Measurements from ENCODE around the gene MOG.
A peak's percentile ranks its signal among the peaks of the same experiment; 100 is the strongest.

The MOG gene

DNA sequence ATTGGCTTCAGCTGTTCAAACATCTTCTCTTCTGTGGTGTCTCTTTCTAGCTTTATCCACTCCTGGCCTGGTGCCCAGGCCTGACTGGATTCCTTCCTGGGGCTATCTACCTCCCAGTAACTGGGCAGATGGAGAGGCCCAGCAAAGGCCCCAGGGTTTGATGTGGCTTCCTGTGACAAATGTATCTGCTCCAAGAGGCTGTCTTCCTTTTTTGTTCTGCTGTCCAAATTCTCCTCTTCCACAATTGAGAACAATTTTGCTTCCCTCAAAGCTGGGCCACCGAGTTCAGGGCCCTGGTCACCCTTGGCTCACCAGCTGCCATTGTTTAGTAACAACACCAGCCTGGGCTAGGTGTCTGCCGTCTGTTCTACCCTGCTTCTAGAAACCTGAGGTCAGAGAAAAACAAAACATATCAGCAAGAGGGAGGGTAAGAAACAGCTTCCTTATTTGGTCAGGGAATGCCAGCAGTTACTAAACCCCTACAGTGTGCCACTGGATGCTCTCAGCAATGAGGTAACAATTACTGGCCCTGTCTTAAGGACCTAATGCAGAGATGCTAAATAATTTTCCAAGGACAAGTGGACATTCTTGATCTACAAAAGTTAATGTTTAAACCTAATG, 20.2 kb downstream of the MOG start:
- DNase-seq (ENCODE audit: low read depth): no peak

DNA sequence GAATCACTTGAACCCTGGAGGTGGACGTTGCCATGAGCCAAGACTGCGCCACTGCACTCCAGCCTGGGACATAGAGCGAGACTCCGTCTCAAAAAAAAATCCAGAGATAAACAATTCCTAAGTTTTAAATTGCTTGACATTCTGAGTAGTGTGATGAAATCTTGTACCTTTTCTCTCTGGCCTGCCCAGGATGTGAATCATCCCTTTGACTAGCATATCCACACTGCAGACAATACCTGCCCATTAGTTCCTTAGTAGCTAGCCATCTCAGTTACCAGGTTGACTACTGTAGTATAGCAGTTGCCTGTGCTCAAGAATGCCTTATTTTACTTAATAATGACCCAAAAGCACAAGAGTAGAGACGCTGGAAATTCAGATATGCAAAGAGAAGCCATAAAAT, 21.2 kb downstream of the MOG start:
- DNase-seq (ENCODE audit: low read depth): no peak

DNA sequence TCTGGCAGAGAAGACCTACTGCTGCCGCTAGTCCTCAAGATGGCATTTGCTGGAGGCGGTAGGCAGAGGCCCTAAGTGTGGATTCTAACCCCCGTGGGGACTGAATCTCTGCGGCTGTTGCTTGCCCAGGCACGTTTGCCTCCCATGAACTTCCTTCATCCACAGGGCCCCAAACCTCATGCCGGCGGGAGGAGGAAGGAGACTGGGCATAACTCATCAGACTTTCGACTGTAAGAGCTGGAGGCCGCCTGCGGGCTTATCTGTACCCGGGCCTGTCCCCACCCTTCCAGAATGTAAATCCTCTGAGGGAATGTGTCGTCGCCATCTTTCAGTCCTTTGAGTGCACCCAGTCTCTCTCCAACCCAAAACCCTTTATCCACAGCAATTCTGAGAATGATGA, 23.1 kb downstream of the MOG start:
- no peak for DNase-seq (ENCODE audit: low read depth)

DNA sequence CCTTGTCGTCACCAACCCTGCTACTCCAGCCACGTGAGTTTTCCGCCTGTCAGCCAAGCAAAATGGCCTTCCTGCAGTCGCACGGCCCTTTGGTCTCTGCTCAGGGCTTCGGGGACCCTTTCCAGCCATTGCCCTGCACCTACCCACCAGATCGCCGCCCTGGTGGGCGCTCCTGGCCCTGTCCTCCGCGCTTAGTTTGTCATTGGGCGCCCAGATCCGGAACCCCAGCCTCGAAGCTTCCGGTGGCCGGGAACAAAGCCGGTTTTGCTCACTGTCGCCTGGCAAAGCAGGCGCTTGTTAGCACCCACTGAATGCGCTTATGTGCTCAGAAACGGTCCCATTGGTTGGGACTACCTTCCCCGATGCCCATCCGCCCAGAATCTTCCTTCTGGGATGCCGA, 23.5 kb downstream of the MOG start:
- DNase-seq (ENCODE audit: low read depth): no peak

DNA sequence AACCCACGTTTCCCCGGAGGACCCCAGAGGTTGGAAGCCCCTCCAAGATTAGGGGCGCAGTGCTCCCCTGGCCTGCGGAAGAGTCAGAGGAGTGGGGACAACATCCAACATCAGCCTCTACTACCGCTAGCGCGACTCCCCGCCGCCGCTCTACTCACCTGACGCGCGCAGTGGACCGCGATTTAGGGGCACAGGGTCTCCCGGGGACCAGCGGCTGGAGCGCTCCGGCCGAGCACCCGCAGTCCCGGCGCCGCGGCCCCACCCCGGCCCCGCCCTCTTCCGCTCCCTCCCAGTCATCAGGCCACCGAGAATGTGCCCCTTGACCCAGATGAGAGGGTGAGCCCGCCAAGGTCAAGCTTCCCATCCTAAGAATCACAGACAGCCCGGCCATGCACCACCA, 24.0 kb downstream of the MOG start, which contains the start of gene ZFP57:
TSS of gene ZFP57 (minus strand) at position 249 of the 400 bp plus-strand sequence. CDS start 4,149 bp downstream, outside the sequence.
- no peak for DNase-seq (ENCODE audit: low read depth)

DNA sequence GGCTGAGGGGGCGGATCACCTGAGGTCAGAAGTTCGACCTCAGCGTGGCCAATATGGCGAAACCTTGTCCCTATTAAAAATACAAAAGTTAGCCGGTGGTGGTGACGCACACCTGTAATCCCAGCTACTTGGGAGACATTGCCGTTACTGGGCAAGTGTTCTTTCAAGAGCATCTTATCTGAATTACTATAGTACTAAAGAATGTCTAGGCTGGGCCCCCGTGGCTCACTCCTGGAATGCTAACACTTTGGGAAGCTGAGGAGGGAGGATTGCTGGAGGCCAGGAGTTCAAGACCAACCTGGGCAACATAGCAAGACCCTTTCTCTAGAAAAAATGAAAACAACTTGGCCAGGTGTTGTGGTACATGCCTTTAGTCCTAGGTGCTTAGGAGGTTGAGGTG, 24.9 kb downstream of the MOG start:
- DNase-seq (ENCODE audit: low read depth): no peak

DNA sequence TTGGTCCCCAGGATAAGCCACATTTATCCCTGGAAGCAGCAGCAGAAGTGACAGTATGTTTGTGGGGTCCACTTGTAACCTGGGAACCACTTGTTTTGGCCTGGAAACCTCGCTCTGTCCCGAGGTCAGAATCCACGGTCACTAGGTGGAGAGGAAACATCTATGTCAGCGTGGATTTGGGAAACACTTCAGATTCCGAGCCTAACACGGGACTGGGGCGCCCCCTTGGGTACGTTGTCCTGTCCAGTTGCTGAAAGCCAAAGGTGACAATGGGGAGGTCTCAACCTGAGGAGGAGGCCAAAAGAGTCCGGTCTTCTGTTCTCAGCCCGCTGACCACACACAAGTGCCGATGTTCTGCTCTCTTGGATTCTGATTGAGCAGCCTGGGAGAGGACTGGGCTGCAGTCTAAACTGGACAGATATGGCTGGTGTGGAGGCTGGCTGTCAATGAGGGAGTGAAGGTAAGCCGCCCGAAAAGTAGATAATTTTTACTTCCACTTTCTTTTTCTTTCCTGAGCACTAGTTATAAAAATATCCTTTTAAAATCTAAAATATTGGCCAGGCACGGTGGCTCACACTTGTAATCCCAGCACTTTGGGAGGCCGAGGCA, 28.9 kb downstream of the MOG start:
- no peak for DNase-seq (ENCODE audit: low read depth)

DNA sequence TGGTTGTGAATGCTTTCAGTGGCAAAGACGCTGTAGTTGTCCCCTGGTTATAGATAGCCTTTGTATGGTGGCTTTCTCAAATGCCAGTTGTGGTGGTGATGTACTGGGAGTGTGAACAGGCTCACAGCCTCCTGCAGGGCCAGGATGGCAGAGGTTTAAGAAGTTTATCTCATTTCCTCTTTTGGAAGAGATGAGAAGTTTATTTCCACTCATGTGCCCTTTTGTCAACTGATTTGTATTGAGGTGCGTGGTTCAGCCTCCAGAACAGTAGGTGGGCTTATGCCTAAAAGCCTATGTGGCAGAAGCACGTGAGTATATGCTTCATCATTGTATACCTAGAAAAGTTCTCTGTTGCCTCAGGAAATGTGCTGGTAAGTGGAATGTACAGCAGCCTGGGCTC, 37.7 kb downstream of the MOG start:
- no peak for DNase-seq (ENCODE audit: low read depth)

DNA sequence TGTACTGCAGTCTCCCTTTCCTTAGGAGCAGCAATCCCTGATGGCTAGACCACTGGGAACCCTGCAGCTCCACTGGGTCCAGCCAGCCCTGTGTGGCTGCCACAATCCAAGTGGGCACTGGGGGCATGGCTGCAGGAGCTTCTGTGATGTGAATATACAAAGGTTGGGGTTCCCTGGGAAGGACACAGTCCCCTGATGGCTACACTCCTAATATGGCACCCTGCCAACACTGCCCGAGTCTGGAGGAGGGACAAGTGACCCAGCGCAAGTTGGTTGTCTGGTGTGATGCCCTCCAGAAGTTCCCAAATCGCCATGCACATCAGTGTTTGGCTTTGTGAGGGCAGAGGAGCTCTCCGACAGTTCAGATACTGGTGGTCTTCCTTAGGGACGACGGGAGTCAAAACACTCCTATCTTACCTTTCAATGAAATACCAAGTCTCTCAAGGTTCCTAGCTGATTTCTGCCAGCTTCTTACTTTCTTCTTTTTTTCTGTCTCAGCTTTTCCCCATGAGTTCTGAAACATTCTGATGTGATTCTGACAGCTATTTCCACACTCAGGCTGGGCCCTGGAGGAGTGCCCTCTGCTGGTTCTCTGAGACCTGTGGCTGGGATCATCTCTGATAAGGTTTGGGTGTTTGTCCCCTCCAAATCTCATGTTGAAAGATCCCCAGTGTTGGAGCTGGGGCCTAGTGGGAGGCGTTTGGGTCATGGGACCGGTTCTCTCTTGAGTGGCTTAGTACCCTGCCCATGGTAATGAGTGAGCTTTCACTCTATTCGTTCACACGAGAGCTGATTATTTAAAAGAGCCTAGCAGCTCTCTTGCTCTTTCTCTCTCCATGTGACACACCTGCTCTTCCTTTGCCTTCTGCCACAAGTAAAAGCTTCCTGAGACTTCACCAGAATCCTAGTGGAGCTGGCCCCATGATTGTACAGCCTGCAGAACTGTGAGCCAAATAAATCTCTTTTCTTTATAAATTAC, 39.5 kb downstream of the MOG start:
- no peak for DNase-seq (ENCODE audit: low read depth)

DNA sequence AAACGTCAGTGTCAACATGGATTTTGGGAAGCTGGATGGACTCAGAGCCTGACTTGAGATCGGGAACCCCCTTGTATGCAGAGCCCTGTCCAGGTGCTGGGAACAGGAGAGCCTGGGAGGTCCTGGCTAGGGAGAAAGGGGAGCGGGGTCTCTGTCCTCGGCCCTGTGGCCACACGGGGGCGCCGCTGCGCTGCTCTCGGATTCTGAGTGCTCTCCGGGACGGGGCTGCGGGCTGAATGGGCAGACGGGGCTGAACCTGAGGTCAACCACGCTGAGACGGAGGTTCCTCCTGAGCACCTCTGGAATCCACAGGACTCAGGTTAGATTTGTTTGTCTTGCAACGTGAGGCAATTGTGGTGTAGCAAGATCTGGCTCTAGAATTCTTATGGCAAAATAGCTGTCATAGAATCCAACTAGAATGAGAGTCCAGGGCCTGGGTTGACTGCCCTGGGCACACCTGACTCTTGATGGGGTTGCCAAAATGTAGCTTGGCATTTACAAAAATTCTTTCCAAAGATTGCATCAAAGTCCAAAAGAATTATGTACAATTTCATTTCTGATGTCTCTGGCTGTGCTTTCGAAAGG, 45.7 kb downstream of the MOG start:
- peak; percentile 64 for DNase-seq (ENCODE audit: low read depth)

DNA sequence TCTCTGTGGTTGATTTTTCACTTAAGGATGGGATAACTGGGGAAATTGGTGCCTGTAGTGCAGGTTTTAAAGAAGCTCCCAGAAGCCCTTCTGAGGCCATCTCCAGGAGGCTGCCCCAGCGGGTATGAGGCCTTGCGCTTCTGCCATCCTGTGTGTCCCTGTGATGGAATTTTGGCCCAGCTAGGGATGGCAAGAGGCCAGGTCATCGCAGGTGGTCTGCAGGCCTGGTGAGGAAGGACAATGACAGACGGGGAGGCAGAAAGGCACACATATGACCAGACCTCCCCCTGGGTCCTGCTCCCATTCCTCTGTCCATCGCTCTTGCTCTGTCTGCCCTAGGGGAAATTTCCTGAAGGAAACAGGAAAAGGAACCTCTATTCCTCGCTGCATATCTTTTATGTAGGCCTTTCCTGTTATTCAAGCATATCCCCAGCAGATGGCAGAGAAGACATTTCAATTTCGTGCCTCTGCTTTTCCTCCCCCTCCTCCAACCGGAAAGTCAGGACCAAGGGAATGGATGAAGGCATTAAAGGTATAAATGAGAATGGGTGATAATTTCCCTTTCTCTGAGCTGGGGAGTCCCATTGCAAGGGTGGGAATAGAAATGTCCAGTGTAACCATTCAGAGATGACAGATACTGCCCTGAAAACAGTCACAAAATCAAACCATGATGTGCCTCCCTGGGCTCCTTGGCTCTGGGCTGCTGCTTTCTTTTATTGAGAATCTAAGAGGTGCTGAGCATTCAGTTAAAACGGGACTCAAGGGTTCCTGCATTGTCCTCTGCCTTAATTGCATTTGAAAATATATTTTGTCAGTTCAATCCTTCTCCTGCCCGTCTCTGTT, 48.7 kb downstream of the MOG start:
- DNase-seq (ENCODE audit: low read depth): no peak

DNA sequence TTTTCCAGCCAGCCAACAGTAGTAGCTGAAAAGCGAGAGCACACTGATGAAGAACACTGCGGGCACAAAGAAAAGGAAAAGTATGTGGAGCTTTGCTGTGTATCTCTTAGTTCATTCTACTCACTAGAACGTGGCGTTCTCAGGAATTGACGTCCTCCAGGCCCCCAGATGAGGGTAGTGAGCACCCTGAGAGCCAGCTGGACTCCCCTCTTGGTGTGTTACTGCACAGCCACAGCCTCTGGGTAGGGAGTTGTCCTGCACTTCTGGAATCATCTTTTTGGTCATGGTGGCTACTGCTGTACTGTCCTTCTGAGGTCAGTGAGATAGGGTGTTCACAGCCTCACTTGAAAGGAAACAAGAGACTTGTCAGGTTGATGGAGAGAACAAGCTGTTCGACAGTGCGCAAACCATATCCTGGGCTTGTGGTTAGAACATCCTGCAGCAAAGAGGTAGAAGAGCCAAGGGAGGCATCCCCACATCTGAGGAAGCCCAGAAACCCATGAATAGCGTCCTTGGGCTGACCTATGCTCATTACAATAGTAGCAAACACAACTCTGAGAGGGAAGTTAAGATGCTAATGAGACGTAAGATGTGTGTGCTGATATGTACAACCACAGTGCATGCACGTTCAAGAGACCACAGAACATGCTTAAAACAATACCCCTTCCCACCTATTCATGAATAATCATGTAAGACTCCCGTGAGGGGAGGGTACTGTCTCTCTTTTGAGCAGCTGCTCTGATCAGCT, 51.7 kb downstream of the MOG start:
- DNase-seq (ENCODE audit: low read depth): no peak

DNA sequence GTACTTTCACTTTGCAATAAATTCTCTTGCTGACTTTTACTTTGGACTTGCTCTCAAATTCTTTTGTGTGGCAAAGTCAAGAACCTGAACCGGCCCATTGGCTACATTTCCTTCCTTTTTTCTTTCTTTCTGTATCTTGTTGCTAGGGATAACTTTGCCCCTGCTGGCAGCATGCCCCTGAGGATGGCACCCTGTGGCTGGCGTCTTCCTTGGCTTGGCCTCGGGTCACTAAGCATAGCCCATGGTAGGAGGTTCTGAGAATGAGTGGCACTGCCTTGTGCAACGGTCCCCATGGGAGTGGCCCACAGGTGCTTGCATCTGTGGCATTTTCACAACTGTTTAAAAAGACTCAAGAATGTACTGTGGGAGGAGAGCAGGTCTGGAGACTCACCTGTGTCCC, 52.3 kb downstream of the MOG start:
- DNase-seq (ENCODE audit: low read depth): no peak

DNA sequence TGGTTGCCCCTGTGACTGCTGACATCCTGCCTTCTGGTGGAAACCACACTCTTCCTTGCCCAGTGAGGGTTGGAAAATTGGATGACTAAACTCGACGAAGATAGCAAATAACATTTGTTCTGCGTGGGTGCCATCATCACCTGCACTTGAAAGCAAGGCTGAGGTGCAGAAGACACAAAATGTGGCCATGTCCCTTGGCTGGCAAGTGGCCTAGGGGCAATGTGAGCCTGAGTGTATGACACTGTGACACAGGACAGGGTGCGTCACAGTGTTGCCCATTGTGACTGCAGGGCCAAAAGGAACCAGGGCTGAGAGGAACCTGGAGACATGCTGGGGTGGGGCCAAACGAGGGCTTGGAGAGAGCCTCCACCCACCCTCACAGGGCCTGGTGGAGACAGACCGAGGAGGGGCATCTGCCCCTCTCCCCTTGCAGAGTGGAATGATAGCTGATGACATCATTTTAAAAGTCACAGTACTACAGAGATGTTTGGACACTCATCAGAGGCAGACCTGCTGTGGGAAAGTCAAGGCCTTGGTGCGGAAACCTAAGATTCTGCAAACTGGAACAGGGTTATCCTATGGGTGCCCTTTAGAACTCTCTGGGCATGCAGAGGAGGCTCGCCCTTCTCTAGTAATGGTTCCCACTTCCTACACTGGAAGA, 53.5 kb downstream of the MOG start:
- no peak for DNase-seq (ENCODE audit: low read depth)

DNA sequence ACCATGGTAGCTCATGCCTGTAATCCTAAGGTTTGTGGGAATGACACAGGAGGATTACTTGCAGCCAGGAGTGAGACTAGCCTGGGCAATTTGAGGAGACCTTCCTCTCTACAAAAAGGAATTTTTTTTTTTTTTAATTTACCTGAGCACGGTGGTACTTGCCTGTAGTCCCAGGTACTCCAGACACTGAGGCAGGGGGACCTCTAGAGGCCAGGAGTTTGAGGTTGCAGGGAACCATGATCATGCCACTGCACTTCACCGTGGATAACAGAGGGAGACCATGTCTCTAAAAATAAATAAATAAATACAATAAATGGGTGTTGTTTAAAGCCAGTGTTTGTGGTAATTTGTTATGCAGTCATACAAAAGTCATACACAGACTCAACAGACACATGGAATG, 64.0 kb downstream of the MOG start:
- DNase-seq (ENCODE audit: low read depth): no peak
